GM23338 (cell line): ENCODE results near the gene MAP3K7CL.

Experiments used
- CTCF ChIP-seq, 2 experiments: fragments of 200-600 bp in 1 of 2; sonication (generic) in 1 of 2; conservative IDR thresholded peaks; 2 replicates each; pipeline versions ENCODE4 v1.5.1 to v1.6.1; 2016 to 2017; ENCODE audit warnings: antibody characterized with exemption in 2 of 2, low read depth in 2 of 2, mild to moderate bottlenecking in 2 of 2, moderate library complexity in 1 of 2
- EZH2 ChIP-seq: fragments of 200-600 bp; sonication (generic); IDR thresholded peaks from one replicate; pipeline ENCODE4 v1.8.0; 2017; ENCODE audit warnings: antibody characterized with exemption, mild to moderate bottlenecking, low read depth; ENCODE audit not compliant: unreplicated experiment
- EZH2phosphoT487 ChIP-seq: fragments of 200-600 bp; sonication (generic); IDR thresholded peaks from one replicate; pipeline ENCODE4 v1.8.1; 2018; ENCODE audit warnings: antibody characterized with exemption; ENCODE audit not compliant: unreplicated experiment
- JUNB ChIP-seq: IDR thresholded peaks from one replicate; pipeline ENCODE4 v1.6.1; 2016; ENCODE audit warnings: antibody characterized with exemption; ENCODE audit not compliant: unreplicated experiment
- POLR2AphosphoS5 ChIP-seq: IDR thresholded peaks from 2 replicates; pipeline ENCODE4 v1.6.1; 2016; ENCODE audit warnings: antibody characterized with exemption, low read depth
- REST ChIP-seq: IDR thresholded peaks from one replicate; pipeline ENCODE4 v1.6.1; 2018; ENCODE audit warnings: antibody characterized with exemption; ENCODE audit not compliant: unreplicated experiment
- ZNF331 ChIP-seq: fragments of 250-450 bp; sonication (Bioruptor Pico); IDR thresholded peaks from 2 replicates; pipeline ENCODE4 v1.5.0; 2020; ENCODE audit warnings: low read depth, mild to moderate bottlenecking, moderate library complexity
- ZNF462 ChIP-seq: fragments of 250-450 bp; sonication (Bioruptor Pico); IDR thresholded peaks from 2 replicates; pipeline ENCODE4 v1.5.0; 2020; ENCODE audit warnings: mild to moderate bottlenecking, moderate library complexity

- TF ChIP-seq CTCF (conservative IDR thresholded peaks at IDR 0.05; ENCODE audit: low read depth in 2 of 2) (no peak), REST (no peak), ZNF331 (no peak), EZH2 (no peak), ZNF462 (CRISPR knock-in tag) (no peak), POLR2AphosphoS5 (no peak), JUNB (no peak), EZH2phosphoT487 (no peak)
These were observed 47.4 kb downstream of the MAP3K7CL start for GRCh38 chr21:29177800-29178199.
